Right atrium auricular region (tissue), 2 donors: ENCODE results near the gene LRRC59. TPM values are rescaled to one million over a fixed set of nuclear protein-coding genes. Genes with fewer than 3 reads are reported as not detected.
"Not testable (repeated sequence)": the region's sequence is repeated elsewhere in the genome, so short reads cannot be mapped to it uniquely, and the experiment has no call there.

Source experiments
- DNase-seq: peaks from one replicate; pipeline ENCODE4 v3.0.0-alpha.2; 2019; ENCODE audit warnings: low spot score
- H3K27ac ChIP-seq, 2 donors: fragments of 200-600 bp; sonication (generic); 1 replicate in 1 of 2; 2 replicates in 1 of 2; pipeline ENCODE4 v1.5.1; 2016 to 2019
- H3K27me3 ChIP-seq, 2 donors: fragments of 200-600 bp; sonication (generic); one replicate each; pipeline versions ENCODE4 v1.5.1 to v1.6.0; 2017 to 2019
- H3K36me3 ChIP-seq: fragments of 200-600 bp; sonication (generic); one replicate; pipeline ENCODE4 v1.5.1; 2016
- H3K4me1 ChIP-seq, 2 donors: fragments of 200-600 bp; sonication (generic); one replicate each; pipeline versions ENCODE4 v1.5.1 to v1.6.0; 2017 to 2019
- H3K4me3 ChIP-seq, 2 donors: fragments of 200-600 bp; sonication (generic); 1 replicate in 1 of 2; 2 replicates in 1 of 2; pipeline ENCODE4 v1.5.1; 2017 to 2019; ENCODE audit warnings: mild to moderate bottlenecking in 1 of 2, moderate library complexity in 1 of 2
- H3K9me3 ChIP-seq, 2 donors: fragments of 200-600 bp; sonication (generic); one replicate each; pipeline ENCODE4 v1.5.1; 2019
- total RNA-seq, 2 donors: library from RNA; depleted of rRNA; stranded (reverse); fragments of >200 nt; gene quantifications; one replicate each; pipeline ENCODE4 v1.1.0, GENCODE V29; 2016
- TF ChIP-seq, protein P1 (sequence below), 2 donors: fragments of 200-600 bp; sonication (generic); IDR thresholded peaks; one replicate each; pipeline ENCODE4 v1.5.1; 2019; ENCODE audit warnings: antibody characterized with exemption in 2 of 2

The LRRC59 gene
- total RNA-seq, 2 donors from 2014 or later: 31.7 to 50.6 TPM

- Histone ChIP-seq H3K9me3 (no peaks in the 10 kb centered on the region), H3K36me3 (no peaks in the 10 kb centered on the region), H3K4me1 (peaks cover 0 to 27% of the 10 kb centered on the region in 2 donors), H3K4me3 (peak overlapping the region in 1 of 2 donors; percentile 30), H3K27me3 (no peaks in the 10 kb centered on the region), H3K27ac (peak overlapping the region; percentile 55 to 60)
- DNase-seq: no peak
- TF ChIP-seq, protein P1, sequence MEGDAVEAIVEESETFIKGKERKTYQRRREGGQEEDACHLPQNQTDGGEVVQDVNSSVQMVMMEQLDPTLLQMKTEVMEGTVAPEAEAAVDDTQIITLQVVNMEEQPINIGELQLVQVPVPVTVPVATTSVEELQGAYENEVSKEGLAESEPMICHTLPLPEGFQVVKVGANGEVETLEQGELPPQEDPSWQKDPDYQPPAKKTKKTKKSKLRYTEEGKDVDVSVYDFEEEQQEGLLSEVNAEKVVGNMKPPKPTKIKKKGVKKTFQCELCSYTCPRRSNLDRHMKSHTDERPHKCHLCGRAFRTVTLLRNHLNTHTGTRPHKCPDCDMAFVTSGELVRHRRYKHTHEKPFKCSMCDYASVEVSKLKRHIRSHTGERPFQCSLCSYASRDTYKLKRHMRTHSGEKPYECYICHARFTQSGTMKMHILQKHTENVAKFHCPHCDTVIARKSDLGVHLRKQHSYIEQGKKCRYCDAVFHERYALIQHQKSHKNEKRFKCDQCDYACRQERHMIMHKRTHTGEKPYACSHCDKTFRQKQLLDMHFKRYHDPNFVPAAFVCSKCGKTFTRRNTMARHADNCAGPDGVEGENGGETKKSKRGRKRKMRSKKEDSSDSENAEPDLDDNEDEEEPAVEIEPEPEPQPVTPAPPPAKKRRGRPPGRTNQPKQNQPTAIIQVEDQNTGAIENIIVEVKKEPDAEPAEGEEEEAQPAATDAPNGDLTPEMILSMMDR (IDR thresholded peaks at IDR 0.05): no peak
These were observed 24.2 kb upstream of the LRRC59 start for GRCh38 chr17:50421308-50422051.

DNA sequence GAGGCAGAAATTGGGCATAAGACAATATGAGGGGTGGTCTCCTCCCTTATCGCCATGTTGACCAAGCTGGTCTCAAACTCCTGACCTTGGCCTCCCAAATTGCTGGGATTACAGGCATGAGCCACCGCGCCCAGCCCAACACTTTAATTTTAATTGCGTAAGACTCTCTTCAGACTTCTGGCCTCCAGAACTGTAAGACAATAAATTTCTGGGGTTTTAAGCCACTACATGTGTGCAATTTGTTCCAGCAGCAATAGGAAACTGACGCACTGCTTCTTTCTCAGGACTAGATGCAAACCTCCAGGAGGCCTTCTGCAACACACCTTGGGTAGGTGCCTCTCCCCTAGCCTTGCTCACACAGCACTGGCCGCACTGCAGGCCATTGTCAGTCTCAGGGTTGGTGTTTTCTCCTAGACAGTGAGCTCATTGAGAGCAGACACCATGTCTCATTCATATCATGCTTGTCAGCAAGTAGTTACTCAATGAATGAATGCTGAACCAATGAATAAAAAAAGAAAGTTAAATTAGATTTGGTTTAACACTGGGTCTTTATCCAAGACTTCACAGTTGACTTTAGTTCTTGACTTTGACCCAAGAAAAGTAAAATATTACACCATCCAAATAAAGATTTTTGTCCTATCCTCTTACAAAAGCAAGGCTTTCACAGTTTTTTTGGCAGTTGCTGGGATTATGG lies 23.2 kb upstream of the LRRC59 start:
- Histone ChIP-seq H3K27me3 (no peaks in the 10 kb centered on the region), H3K4me1 (peaks cover 0 to 23% of the 10 kb centered on the region in 2 donors), H3K36me3 (no peaks in the 10 kb centered on the region), H3K27ac (peak overlapping the region; percentile 55 to 60), H3K9me3 (no peaks in the 10 kb centered on the region), H3K4me3 (no peak overlapping the region)
- TF ChIP-seq, protein P1 (IDR thresholded peaks at IDR 0.05): no peak
- DNase-seq: peak; percentile 65

- not testable (repeated sequence) for H3K4me3 ChIP-seq, H3K27me3 ChIP-seq, H3K9me3 ChIP-seq, DNase-seq, H3K36me3 ChIP-seq
- peak overlapping the region in 1 of 2 donors; percentile 60 for H3K27ac ChIP-seq
- peaks cover 0 to 13% of the 10 kb centered on the region in 2 donors for H3K4me1 ChIP-seq
These were observed 22.3 kb upstream of the LRRC59 start for GRCh38 chr17:50419577-50419976.

DNA sequence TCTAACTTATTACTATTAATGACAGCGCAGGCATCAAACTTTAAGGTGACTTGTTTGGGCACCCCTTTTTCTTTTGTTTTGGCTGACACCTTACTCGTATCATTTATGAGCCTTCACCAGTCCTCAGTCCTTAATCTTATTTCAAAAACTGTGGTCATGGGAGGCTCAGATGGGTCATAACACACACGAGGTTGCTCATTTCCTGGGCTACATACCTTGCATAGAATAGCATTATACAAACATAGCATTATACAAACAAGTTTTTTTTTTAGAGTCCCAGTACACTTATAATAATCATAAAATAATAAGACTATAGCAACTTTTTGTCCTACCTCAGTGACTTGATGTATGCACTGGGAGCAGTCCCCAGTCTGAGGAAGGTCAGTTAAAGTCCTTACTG lies 17.5 kb upstream of the LRRC59 start:
- Histone ChIP-seq H3K4me3 (no peak overlapping the region), H3K36me3 (no peaks in the 10 kb centered on the region), H3K4me1 (no peaks in the 10 kb centered on the region), H3K27ac (no peak overlapping the region), H3K9me3 (no peaks in the 10 kb centered on the region), H3K27me3 (no peaks in the 10 kb centered on the region)
- TF ChIP-seq, protein P1 (IDR thresholded peaks at IDR 0.05): no peak
- DNase-seq: no peak

GRCh38 chr17:50412188-50412732 lies 14.9 kb upstream of the LRRC59 start:
- Histone ChIP-seq H3K27ac (no peak overlapping the region), H3K4me1 (no peaks in the 10 kb centered on the region), H3K4me3 (no peak overlapping the region), H3K27me3 (no peaks in the 10 kb centered on the region), H3K36me3 (no peaks in the 10 kb centered on the region), H3K9me3 (no peaks in the 10 kb centered on the region)
- TF ChIP-seq, protein P1 (IDR thresholded peaks at IDR 0.05): no peak
- DNase-seq: no peak

DNA sequence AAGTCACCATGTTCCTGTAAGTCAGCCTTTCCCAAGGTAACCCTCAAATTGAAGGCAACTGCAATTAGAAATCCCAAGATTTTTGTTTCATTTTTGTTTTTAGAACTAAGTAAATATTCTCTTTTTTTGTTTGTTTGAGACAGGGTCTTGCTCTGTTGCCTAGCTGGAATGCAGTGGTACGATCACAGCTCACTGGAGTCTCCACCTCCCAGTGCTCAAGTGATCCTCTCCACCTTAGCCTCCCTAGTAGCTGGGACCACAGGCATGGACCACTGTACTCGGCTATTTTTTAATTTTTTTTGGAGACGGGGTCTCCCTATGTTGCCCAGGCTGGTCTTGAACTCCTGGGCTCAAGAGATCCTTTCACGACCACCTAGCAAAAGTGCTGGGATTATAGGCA lies 10.6 kb upstream of the LRRC59 start:
- no peak for DNase-seq
- no peak overlapping the region for H3K4me3 ChIP-seq
- H3K4me1 ChIP-seq: no peaks in the 10 kb centered on the region
- H3K27ac ChIP-seq: no peak overlapping the region
- H3K9me3 ChIP-seq: no peaks in the 10 kb centered on the region
- H3K27me3 ChIP-seq: no peaks in the 10 kb centered on the region
- no peaks in the 10 kb centered on the region for H3K36me3 ChIP-seq
- TF ChIP-seq, protein P1 (IDR thresholded peaks at IDR 0.05): no peak
